HL-60 (cell line): ENCODE measurements around the gene ZNF19.
A peak's percentile ranks its signal among the peaks of the same experiment; 100 is the strongest.

Source experiments
- DNase-seq, 2 experiments: peaks; one replicate each; pipeline ENCODE4 v3.0.0-alpha.2; 2010 to 2020; ENCODE audit warnings: low read depth in 1 of 2, low spot score in 1 of 2
- H3K27ac ChIP-seq: fragments of 250-450 bp; sonication (Bioruptor Pico); replicated peaks from 2 replicates; pipeline ENCODE4 v1.5.1; 2020; ENCODE audit warnings: mild to moderate bottlenecking, moderate library complexity
- H3K27me3 ChIP-seq: fragments of 250-450 bp; sonication (Bioruptor Pico); 2 replicates; pipeline ENCODE4 v1.5.1; 2021; ENCODE audit warnings: mild to moderate bottlenecking, moderate library complexity; ENCODE audit not compliant: insufficient read depth, poor library complexity, severe bottlenecking
- H3K4me3 ChIP-seq: replicated peaks from 2 replicates; pipeline ENCODE4 v1.5.1; 2011; ENCODE audit warnings: mild to moderate bottlenecking, control low read depth, low read length; ENCODE audit not compliant: insufficient read depth
- GABPA ChIP-seq: IDR thresholded peaks from 2 replicates; pipeline ENCODE4 v1.6.1; 2012; ENCODE audit warnings: low read depth
- POLR2AphosphoS5 ChIP-seq: IDR thresholded peaks from 2 replicates; pipeline ENCODE4 v1.6.1; 2012; ENCODE audit warnings: low read depth
- REST ChIP-seq: IDR thresholded peaks from 2 replicates; pipeline ENCODE4 v1.6.1; 2012; ENCODE audit warnings: low read depth; ENCODE audit not compliant: insufficient replicate concordance
- SPI1 ChIP-seq: IDR thresholded peaks from 2 replicates; pipeline ENCODE4 v1.6.1; 2012; ENCODE audit warnings: low read depth, mild to moderate bottlenecking, borderline replicate concordance
- TF ChIP-seq, protein P1 (sequence below): IDR thresholded peaks from one replicate; pipeline ENCODE4 v1.5.1; 2011; ENCODE audit warnings: low read length, control low read depth, inconsistent platforms; ENCODE audit not compliant: insufficient read depth

The ZNF19 gene

DNA sequence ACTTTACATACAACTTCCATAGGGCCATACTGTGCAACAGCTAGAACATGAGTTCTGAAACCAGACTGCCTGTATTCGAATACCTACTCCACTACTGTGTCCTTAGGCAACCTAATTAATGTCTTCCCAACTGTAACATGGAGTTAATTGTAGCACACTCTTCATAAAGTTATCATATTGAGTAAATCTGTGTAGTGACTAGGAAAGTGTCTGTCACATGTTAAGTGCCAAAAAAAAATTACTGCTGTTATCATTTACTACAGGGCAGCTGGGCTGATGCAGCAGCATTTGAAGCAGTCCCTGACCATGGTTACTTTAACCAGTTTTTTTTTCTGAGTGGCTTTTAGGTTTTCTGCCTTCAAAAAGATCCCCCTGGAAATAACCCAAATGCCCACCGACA, 16.2 kb downstream of the ZNF19 start:
- TF ChIP-seq GABPA (no peak), POLR2AphosphoS5 (no peak), SPI1 (no peak), REST (no peak)
- no peak overlapping the region for H3K4me3 ChIP-seq
- no peak overlapping the region for H3K27ac ChIP-seq
- no peak for DNase-seq
- H3K27me3 ChIP-seq, result no peaks in the 10 kb centered on the region

GRCh38 chr16:71472051-71472450, 17.1 kb downstream of the ZNF19 start:
- DNase-seq, result no peak
- Histone ChIP-seq H3K27ac (no peak overlapping the region), H3K4me3 (no peak overlapping the region), H3K27me3 (no peaks in the 10 kb centered on the region)
- no peak for TF ChIP-seq POLR2AphosphoS5
- TF ChIP-seq GABPA, result no peak
- no peak for TF ChIP-seq SPI1
- TF ChIP-seq, protein P1, sequence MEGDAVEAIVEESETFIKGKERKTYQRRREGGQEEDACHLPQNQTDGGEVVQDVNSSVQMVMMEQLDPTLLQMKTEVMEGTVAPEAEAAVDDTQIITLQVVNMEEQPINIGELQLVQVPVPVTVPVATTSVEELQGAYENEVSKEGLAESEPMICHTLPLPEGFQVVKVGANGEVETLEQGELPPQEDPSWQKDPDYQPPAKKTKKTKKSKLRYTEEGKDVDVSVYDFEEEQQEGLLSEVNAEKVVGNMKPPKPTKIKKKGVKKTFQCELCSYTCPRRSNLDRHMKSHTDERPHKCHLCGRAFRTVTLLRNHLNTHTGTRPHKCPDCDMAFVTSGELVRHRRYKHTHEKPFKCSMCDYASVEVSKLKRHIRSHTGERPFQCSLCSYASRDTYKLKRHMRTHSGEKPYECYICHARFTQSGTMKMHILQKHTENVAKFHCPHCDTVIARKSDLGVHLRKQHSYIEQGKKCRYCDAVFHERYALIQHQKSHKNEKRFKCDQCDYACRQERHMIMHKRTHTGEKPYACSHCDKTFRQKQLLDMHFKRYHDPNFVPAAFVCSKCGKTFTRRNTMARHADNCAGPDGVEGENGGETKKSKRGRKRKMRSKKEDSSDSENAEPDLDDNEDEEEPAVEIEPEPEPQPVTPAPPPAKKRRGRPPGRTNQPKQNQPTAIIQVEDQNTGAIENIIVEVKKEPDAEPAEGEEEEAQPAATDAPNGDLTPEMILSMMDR, result no peak
- TF ChIP-seq REST, result no peak

DNA sequence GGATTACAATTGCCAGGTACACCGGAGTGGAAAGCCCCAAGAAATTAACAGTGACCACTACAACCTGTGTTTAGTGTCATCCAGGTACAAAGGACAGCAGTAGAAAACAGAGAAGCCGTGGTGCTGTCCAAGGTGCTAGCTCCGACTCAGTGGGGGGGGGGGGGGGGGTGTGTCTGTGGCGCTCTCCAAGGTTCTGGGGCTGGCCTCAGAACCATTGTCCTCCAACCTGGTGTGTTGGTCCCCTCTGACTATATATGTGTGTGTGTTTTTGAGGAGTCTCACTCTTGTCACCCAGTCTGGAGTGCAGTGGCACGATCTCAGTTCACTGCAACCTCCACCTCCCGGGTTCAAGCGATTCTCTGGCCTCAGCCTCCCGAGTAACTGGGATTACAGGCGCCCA, 21.3 kb downstream of the ZNF19 start:
- no peak for DNase-seq
- Histone ChIP-seq H3K4me3 (no peak overlapping the region), H3K27me3 (no peaks in the 10 kb centered on the region), H3K27ac (no peak overlapping the region)
- TF ChIP-seq SPI1 (no peak), REST (peak; percentile 98)

GRCh38 chr16:71464231-71464630, 24.9 kb downstream of the ZNF19 start:
- no peak for DNase-seq
- H3K27me3 ChIP-seq, result no peaks in the 10 kb centered on the region
- no peak overlapping the region for H3K4me3 ChIP-seq
- TF ChIP-seq GABPA (no peak), REST (no peak), POLR2AphosphoS5 (no peak), SPI1 (no peak)
- TF ChIP-seq, protein P1, result no peak
- no peak overlapping the region for H3K27ac ChIP-seq
